GM23248 (cell line): ENCODE data around the gene NUB1.

ENCODE experiments used
- EZH2 ChIP-seq: fragments of 200-600 bp; sonication (generic); IDR thresholded peaks from 2 replicates; pipeline ENCODE4 v1.6.1; 2018; ENCODE audit warnings: antibody characterized with exemption, mild to moderate bottlenecking; ENCODE audit not compliant: insufficient read depth, poor library complexity, severe bottlenecking
- EZH2phosphoT487 ChIP-seq: fragments of 200-600 bp; sonication (generic); IDR thresholded peaks from 2 replicates; pipeline ENCODE4 v1.6.1; 2018; ENCODE audit warnings: antibody characterized with exemption, moderate library complexity, mild to moderate bottlenecking, low read depth; ENCODE audit not compliant: insufficient read depth

GRCh38 chr7:151315038-151315655 is 26.5 kb upstream of the NUB1 start:
- TF ChIP-seq EZH2 (no peak), EZH2phosphoT487 (no peak)
